Measurements from ENCODE around the gene NUP85.

DNA sequence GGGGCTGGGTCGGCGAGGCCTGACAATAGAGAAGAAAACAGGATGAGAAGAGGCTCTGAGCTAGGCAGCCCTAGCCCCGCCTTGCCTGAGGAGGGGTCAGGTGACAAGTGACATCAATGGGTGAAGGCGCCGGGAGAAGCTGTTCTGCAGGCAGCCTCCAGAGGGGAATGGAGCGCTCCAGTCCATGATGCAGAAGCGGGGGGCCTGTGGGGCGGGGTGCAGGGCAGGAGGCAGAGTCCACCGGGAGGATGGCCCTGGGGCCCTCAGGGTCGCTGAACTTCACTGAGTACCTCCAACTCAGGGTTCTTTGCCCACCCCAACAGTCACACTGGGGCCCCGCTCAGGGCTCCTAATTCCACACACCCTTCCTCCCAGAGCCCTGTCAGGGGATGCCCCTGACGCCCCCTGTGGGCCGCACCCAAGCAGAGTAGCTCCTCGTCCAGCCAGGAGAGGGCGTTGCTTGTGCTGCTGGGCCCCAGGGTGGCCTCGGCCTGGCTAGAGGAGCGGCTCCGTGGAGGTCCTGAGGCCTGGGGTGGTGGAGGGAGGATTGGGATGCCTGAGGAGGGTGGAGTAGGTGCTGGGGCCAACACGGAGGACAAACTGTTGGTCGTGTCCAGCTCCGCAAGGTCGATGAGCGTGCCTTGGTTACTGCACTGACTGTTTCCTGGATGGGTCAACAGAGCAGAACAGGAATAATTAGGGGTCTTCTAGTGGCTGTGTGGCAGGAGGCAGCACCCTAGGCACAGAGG is 35.1 kb downstream of the NUP85 start:
- no peak for TF ChIP-seq POLR2AphosphoS5 (IDR thresholded peaks at IDR 0.05)
- TF ChIP-seq, protein P1, sequence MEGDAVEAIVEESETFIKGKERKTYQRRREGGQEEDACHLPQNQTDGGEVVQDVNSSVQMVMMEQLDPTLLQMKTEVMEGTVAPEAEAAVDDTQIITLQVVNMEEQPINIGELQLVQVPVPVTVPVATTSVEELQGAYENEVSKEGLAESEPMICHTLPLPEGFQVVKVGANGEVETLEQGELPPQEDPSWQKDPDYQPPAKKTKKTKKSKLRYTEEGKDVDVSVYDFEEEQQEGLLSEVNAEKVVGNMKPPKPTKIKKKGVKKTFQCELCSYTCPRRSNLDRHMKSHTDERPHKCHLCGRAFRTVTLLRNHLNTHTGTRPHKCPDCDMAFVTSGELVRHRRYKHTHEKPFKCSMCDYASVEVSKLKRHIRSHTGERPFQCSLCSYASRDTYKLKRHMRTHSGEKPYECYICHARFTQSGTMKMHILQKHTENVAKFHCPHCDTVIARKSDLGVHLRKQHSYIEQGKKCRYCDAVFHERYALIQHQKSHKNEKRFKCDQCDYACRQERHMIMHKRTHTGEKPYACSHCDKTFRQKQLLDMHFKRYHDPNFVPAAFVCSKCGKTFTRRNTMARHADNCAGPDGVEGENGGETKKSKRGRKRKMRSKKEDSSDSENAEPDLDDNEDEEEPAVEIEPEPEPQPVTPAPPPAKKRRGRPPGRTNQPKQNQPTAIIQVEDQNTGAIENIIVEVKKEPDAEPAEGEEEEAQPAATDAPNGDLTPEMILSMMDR (IDR thresholded peaks at IDR 0.05) = peak in 1 of 3 donors; percentile 34
